ENCODE measurements around the gene MAML2.

MAML2 gene

DNA sequence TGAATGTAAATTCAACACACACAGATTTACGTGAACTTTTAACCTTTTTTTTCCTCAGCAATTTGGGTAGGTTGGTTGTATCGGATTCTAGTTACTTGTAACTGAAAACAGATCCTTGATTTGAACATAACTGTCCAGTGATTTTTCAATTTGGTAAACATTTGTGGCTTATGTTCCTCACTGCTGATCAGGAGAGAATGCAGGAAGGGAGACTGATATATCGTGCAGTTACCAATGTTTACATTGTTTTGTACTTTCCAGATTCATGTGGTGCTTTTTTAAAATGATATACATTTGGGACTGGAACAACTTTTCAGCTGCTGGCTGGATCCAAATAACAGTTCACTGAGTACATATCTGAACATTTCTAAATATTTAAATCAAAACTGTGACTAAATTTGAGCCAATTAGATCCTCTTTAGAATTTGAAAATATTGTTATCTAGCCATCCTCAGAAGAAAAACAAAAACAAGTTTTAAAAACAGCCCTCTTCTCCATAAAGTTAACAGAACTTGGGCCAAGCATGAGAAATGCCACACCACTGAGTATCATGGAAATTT is 334.8 kb downstream of the MAML2 start:
- no peak for DNase-seq (ENCODE audit: low read depth)

DNA sequence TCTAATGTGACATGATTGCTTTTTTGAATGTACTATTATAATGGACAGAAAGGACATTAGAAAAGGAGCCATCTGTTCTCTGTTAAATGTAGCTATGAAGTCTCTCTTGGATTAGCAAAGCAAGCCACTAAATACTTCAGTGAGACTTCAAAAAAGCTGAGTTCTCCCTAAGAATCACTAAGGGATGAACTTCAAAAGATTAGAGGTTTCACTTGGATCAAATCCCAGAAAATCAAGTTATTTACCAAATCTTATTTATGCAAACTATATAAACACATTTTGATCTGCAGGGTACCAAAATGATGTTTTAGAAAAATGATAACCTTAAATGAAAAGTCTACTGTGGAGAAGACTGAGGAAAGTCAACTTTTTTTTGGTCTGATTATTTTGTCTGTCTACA is 337.0 kb downstream of the MAML2 start:
- DNase-seq (ENCODE audit: low read depth): no peak

DNA sequence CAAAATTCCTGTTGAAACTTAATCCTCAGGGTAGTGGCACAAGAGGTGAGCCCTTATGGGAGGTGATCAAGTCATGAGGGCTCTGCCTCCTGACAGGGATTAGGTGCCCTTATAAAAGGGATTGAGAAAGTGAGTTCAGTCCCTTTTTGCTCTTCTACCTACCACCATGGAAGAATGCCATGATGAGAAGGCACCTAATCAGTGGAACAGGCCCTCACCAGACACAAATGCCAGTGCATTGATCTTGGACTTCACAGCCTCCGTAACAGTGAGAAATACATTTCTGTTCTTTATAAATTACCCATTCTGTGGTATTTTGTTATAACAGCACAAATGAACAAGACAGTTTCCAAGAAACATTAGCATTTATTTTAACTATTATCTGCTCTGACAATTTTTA is 338.1 kb downstream of the MAML2 start:
- no peak for DNase-seq (ENCODE audit: low read depth)

DNA sequence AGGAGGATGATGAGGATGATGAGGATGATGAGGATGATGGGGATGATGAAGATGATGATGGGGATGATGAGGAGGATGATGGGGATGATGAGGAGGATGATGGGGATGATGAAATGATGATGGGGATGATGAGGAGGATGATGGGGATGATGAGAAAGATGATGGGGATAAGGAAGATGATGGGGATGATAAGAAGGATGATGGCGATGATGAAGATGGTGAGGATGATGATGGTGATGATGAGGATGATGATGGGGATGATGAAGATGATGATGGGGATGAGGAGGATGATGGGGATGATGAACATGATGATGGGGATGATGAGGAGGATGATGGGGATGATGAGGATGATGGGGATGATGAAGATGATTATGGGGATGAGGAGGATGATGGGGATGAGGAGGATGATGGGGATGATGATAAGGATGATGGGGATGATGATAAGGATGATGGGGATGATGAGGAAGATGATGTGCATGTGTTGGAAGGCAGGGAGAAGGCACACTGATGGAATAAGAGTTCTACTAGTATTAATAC is 340.2 kb downstream of the MAML2 start:
- DNase-seq (ENCODE audit: low read depth): no peak

DNA sequence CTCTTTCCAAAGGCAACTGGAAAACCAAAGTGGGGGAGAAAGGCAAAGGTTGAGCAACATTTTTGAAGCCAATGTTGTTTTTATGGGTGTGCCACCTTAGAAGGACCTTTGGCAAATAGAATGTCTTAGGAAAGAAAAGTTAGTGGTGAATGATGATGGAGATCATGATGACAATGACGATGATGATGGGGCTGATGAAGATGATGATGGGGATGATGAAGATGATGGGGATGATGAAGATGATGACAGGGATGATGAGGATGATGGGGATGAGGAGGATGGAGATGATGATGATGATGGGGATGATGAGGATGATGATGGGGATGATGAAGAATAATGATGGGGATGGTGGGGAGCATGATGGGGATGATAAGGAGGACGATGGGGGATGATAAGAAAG is 340.7 kb downstream of the MAML2 start:
- no peak for DNase-seq (ENCODE audit: low read depth)

DNA sequence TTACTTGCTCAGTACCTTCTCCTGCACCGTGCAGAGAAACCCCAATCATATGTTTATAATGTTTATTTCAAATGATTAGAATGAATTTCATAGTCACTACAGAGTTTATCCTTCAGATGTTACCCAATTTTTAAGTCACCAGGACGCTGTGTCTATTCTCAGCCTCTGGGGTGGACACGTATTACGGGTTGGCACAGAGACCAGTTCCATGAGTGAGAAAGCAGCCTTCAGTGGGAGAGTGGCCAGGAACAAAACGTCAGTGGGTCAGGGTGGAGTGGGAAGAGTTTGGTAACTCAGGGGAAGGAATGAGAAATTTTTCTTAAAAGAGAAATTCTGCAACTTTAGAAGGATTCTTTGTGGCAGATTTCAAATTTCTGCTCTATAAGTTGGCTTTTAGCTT is 342.0 kb downstream of the MAML2 start:
- no peak for DNase-seq (ENCODE audit: low read depth)

DNA sequence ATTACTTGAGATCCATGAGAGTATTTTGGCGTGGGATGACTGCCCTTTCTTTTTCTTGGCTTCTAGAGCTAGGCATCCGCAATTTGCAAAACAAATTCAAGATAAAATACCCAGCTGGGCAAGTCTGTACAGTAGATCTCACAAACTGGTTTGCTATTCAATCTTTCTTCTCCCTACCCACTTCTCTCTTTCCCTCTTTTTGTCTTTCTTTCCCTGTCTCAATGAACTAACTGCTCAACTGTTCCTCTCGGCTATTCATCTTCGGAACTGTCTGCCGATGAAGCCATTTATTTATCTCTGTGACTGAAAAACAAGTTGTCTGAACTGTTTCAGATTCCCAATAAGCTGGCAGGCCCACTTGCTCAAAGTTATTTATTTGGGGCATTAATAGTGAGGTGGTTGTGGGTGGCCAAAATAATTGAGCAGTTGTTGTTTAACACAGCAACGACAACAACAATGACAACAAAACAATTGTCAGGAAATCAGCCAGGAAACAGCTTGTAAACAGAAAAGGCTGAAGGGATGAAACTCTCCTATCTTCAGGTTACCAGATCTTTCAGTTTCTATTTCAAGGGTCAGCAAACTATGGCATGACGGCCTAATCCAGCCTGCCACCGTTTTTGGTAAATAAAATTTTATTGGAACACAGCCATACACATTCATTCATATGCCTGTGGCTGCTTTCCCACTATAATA is 343.1 kb downstream of the MAML2 start:
- DNase-seq (ENCODE audit: low read depth): no peak

DNA sequence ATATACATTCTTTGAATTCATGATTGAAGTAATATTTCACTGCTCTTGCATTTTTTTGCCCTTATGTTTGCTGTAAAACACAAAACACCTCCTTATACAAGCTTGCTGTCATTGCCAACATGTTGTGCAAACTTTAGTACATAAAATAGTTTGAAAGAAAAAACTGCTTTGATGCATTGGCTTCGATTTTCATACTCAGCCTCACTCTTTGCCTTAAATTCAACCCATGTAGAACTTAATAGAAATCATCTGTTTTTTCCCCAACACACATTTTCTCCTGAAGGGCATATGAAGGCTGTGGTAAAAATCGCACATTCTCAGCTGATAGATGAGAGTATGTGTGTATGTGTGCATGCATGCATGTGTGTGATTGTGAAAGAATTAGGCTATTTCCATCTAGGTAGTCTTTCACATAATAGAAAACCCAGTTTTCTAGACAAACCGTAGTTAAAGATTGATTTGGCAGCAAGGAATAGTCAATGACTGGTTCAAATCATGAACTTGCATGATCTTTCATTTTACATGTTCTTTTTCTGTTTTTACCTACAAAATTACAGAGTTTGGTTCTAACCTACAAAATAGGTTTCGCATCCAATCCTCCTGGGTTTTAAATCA is 346.3 kb downstream of the MAML2 start:
- DNase-seq (ENCODE audit: low read depth): no peak

DNA sequence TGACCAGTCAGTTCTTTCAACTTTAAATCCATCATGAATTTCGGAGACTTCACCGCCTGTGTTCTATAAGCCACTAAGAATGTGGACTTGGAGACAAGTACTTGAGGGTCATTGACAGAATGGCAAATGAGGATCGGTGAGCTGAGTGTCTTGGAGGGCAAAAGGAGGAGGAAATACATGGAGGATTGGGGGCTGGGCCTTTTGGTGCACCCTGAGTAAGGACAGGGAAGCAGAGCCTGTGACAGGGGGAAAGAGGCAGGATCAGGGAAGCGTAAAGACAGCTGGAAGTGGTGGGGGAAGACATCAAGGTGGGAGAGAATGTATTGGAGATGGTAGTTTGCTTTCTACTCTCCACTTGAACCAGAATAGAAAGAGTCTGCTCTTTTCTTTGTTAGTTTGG is 348.7 kb downstream of the MAML2 start:
- DNase-seq (ENCODE audit: low read depth): no peak

DNA sequence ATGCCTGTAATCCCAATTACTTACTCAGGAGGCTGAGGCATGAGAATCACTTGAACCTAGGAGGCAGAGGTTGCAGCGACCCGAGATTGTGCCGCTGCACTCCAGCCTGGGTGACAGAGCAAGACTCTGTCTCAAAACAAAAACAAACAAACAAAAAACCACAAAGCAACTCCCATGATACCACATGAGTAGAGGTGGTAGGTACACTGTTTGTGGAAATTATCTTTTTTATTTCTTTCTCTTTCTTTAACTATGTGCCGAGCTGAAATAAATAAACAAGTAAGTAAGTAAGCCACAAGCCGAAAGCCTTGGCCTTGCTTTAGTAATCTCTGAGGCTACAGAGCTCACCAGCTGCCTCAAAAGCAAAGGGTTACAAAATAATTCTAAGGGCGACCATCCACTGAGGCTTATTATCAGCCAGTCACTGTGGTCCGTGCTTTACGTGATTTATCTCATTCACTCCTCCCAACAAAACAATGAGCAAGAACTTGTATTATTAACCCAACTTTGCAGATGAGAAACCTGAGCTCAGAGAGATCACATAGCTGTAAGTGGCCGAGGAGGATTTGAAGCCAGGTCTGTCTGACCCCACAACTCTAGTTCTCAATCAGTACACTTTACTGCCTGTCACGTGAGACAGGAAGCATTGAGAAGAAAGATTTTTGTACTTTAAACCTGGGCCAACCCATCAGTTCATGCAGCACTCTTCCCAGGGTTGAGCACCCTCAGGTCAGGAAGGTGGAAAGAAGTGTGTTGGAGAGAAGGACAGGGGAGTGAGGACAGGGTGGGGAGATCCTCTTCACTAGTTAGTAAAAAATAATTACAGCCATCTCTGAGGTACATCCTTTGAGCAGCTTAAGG is 349.3 kb downstream of the MAML2 start:
- no peak for DNase-seq (ENCODE audit: low read depth)

DNA sequence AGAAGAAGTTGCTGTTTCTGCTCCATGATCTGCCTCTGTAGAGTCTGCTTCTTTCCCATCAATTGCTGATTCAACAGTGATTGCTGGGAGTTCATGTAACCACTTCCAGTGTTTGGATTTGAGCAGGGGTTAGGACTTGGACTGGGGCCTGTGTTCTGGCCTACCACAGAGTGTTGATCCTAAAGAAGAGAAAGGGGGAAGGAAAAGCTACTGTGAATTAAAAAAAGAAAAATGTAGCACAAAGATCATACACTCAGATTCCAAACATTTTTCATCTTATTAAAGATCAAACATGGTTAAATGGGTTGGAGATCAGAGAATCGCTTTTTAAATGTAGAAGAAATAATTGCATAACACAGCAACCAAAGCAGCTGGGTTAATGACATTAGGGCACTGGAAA is 351.4 kb downstream of the MAML2 start:
- DNase-seq (ENCODE audit: low read depth): no peak

DNA sequence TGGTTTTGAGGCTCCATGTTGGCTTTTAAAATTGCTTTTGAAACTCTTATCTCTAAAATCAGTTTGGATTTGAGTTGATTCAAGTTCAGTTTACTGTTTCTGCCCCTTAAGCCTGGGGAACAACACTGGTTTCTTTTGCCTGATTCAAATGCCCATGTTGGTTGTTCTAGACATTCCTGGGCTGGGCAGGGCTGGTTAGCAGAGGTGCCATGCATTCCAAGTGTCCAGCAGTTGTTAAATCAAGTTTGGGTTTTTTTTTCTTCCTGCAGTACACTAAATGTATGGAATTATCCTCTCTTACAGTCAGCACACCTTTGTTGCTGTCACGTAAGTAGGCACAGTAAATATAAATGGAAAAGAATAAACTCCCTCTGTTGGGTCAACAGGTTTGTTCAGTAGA is 351.9 kb downstream of the MAML2 start:
- no peak for DNase-seq (ENCODE audit: low read depth)

DNA sequence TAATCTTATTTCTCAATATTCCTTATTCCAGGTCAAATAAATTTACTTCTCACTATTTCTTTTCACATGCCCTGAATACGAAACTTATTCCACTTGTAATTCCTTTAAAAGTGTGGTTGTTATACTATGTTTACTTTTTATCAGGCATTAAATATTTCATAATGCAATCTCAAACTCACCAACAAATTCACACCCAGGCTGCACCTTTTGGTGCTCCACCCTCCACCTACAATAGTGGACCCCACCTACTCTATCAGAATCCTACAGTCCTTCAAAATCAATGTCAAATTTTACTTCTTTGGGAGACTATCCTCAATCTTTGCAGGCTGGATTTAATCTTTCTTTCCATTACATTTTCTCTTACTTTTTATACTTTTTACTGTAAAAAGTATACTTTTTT is 353.2 kb downstream of the MAML2 start:
- DNase-seq (ENCODE audit: low read depth): no peak

DNA sequence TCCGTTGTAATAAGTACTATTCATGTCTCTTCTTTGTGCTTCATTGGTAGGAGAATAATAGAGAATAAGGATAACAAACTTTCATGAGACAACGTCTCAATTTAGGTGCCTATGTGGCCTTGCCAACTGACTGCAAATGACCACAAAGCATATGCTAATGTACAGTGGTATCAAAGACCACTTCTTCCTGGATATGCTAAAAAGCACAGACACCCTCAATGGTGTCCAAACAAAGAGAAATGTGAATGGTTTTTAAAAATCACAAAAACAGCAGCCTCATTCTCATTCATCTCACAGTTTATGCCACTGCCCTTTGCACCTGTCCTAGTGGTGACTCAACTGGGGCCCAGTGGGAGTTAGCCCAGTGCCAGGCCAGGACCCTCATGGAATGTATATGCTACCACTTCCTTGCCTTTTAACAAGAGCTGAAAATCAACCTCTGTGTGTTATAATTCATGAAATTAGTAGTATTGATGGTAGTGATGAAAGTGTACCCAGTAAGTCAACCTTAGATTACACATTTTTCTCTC is 353.9 kb downstream of the MAML2 start:
- no peak for DNase-seq (ENCODE audit: low read depth)

DNA sequence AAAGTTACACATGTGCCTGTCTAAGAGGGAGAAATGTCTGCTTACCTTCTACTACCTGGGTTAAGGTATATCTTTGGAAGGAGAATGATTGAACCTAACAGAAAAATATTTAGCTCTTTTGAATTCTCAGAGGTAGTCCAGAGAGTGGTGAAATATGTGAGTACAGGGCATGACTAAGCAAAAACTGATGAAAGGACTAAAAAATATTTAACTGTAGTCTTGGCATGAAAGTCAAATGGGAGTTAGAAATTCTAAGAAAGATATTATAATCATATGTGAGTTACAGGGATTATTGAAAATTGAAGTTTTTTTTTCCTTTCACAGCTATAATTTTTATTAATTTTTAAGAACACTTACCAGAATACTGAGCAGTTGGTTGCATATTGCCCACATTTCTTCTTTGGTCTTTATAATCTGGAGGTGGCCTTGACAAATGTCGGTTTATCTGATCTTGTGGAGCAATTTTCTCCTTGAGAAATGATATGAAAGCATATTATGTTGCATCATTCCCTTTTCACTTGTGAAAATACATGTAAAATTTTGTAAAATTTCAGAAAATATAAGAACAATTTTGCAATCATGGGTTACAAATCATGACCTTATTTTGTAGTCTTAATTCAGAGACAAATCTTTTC is 357.7 kb downstream of the MAML2 start:
- DNase-seq (ENCODE audit: low read depth): no peak

DNA sequence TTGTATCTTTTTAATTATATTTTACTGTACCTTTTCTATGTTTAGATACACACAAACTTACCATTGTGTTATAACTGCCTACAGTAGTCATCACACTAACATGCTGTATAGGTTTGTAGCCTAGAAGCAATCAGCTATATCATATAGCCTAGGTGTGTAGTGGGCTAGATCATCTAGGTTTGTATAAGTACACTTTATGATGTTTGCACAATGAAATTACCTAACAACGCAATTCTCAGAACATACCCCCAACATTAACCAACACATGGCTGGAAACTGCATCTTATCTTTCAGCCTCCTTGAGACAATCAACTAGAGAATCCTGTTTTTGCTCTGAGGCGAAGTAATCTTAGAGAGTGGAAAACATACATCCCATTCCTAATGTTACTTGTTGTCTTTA is 358.9 kb downstream of the MAML2 start:
- no peak for DNase-seq (ENCODE audit: low read depth)

DNA sequence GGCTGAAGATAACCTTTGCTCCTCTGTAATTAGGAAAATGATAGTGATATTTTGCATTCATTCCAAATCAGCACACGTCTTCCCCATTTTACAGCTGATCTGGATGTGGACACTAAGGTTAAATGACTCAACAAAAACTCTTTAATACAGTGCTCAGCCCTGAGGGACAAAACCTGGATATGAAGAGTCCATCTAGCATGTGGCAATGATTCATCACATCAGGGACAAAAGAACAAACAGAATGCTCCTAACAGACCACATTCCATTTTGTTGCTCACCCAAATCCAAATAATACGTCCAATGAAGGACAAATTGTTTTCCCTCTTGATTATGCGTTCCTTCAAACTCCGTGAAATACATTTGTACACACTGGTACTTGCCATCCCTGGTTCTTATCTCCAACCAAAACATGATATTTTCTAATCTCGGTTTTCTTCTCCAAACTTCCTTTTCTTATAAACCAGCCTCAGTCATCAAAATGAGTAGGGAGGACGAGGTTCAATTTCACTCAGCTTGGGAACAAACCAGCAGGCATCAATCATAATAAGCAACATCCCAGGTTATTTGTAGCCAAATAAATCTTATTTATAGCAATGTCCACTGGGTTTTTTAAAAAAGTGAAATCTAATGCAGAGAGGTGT is 365.3 kb downstream of the MAML2 start:
- DNase-seq (ENCODE audit: low read depth): peak; percentile 8

DNA sequence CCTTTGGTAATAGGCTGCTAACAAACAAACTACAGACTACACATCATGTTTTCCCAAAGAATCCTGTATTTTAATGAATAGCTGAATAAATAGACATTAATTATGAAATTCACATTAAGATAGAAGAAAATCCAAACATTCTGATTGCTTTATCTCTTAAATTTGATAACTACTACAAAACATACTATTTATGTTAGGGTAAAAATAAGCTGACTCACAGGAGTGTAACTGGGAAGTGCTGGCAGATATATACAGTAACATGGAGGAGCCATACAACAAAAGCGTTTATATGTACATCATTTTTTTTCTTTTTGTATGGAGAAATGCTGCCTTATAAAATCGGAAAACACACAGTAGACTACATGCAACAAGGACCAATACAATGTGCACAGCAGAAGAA is 366.4 kb downstream of the MAML2 start:
- no peak for DNase-seq (ENCODE audit: low read depth)

DNA sequence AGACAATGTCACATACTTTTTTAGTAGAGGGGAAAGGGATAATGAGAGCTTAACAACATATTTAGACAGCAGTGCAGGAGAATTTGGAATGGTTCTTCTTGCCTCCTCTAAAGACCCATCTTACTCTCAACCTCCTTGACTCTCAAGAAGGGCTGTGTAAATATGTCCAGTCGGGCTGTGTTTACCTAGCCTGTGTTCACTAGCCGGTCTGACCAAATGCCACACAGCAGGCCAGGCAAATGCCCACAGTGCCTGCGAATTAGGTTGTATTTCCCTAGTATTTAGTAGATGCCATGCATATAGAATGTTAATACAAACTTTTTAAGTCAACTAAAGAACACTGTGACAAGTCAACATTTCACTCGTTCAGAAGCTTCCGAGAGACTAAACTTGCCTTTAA is 367.7 kb downstream of the MAML2 start:
- no peak for DNase-seq (ENCODE audit: low read depth)

DNA sequence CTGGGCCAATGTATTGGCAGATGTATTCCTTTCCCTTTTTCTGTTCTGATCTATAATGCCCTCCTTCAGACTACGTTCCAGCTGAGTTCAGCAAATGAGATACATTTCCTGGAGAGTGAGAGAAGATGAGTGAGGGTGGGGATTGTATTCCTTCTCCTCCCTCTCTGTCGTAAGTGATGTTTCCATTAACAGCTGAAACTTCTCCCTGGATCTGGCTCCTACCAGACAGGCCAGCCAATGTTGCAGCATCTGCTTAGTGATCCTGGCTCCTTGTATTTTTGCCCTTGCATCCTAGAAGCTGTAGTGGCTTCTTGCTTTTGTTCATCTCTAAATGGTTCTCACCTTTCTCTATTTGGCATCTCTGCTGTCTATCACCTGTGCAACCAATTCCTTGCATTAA is 370.9 kb downstream of the MAML2 start:
- no peak for DNase-seq (ENCODE audit: low read depth)

DNA sequence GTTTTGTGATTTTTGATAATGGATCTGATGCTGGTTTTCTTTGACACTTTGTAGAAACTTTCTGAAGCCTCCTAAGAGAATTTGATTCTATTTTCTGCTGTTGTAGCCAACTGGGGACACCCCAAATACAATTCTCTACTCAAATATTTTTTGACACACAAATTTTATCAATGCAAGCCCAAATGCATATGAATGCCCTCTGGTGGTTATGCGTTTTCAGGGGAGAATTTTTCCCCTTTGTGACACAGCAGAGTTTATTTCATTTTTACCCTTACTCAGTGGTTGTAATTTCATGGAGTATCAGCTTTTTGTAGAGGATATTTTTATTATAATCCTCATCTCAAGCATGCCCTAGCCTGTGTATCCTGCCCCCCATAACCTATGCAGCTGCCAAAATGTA is 374.4 kb downstream of the MAML2 start:
- DNase-seq (ENCODE audit: low read depth): no peak

Data from HS-5 (cell line).